GM23338 (cell line): ENCODE results near the gene ACKR1. TPM values are rescaled to one million over a fixed set of nuclear protein-coding genes. Genes with fewer than 3 reads are reported as not detected.

Experiments used
- ATAC-seq: fragments of 200-7000 bp; cut with Tn5 transposase; 3 replicates; pipeline ENCODE4 v1.9.1; 2020
- DNase-seq: peaks from one replicate; pipeline ENCODE4 v3.0.0-alpha.2; 2015; ENCODE audit warnings: low spot score
- H2AFZ ChIP-seq: fragments of 200-600 bp; sonication (generic); 2 replicates; pipeline ENCODE4 v1.8.0; 2016; ENCODE audit warnings: antibody characterized with exemption, mild to moderate bottlenecking, moderate library complexity
- H3F3A ChIP-seq: fragments of 200-600 bp; sonication (generic); replicated peaks from 2 replicates; pipeline ENCODE4 v1.8.0; 2017; ENCODE audit warnings: antibody characterized with exemption, mixed run types, low read depth
- H3K27ac ChIP-seq: fragments of 200-600 bp; sonication (generic); 2 replicates; pipeline ENCODE4 v1.6.1; 2016; ENCODE audit warnings: low read depth
- H3K27me3 ChIP-seq: fragments of 200-600 bp; sonication (generic); 2 replicates; pipeline ENCODE4 v1.8.0; 2016; ENCODE audit warnings: mild to moderate bottlenecking, mixed run types, moderate library complexity; ENCODE audit not compliant: insufficient read depth
- H3K36me3 ChIP-seq: fragments of 200-600 bp; sonication (generic); 2 replicates; pipeline ENCODE4 v1.8.0; 2016; ENCODE audit warnings: mild to moderate bottlenecking; ENCODE audit not compliant: insufficient read depth
- H3K4me1 ChIP-seq: fragments of 200-600 bp; sonication (generic); 2 replicates; pipeline ENCODE4 v1.8.0; 2016; ENCODE audit warnings: mild to moderate bottlenecking, moderate library complexity; ENCODE audit not compliant: insufficient read depth
- H3K4me2 ChIP-seq: fragments of 200-600 bp; sonication (generic); 2 replicates; pipeline ENCODE4 v1.7.1; 2017; ENCODE audit warnings: mixed run types
- H3K4me3 ChIP-seq: fragments of 200-600 bp; sonication (generic); 2 replicates; pipeline ENCODE4 v1.6.1; 2016; ENCODE audit warnings: mixed run types
- H3K79me2 ChIP-seq: fragments of 200-600 bp; sonication (generic); replicated peaks from 2 replicates; pipeline ENCODE4 v1.8.0; 2017; ENCODE audit warnings: mild to moderate bottlenecking; ENCODE audit not compliant: insufficient read depth
- H3K9me2 ChIP-seq: fragments of 200-600 bp; sonication (generic); 2 replicates; pipeline ENCODE4 v1.8.0; 2017; ENCODE audit not compliant: insufficient read depth
- H4K20me1 ChIP-seq: fragments of 200-600 bp; sonication (generic); replicated peaks from 2 replicates; pipeline ENCODE4 v1.8.0; 2017; ENCODE audit warnings: mild to moderate bottlenecking; ENCODE audit not compliant: insufficient read depth
- H3K27ac Mint-ChIP-seq: 2 replicates; pipeline ENCODE4 v1.8.0; 2020; ENCODE audit warnings: inconsistent platforms, mild to moderate bottlenecking, moderate library complexity, mixed read lengths
- H3K27me3 Mint-ChIP-seq: 3 replicates; pipeline ENCODE4 v1.8.0; 2022; ENCODE audit warnings: low read depth, mild to moderate bottlenecking, moderate library complexity, mixed read lengths, inconsistent platforms; ENCODE audit not compliant: insufficient read depth, poor library complexity
- H3K36me3 Mint-ChIP-seq: 3 replicates; pipeline ENCODE4 v1.8.0; 2021; ENCODE audit warnings: low read depth, mild to moderate bottlenecking, inconsistent platforms, moderate library complexity, mixed read lengths
- H3K4me1 Mint-ChIP-seq: 3 replicates; pipeline ENCODE4 v1.8.0; 2020; ENCODE audit warnings: mild to moderate bottlenecking, inconsistent platforms, mixed read lengths
- H3K4me3 Mint-ChIP-seq: 3 replicates; pipeline ENCODE4 v1.8.0; 2021; ENCODE audit warnings: moderate library complexity, mild to moderate bottlenecking, inconsistent platforms, mixed read lengths
- H3K9me3 Mint-ChIP-seq: 3 replicates; pipeline ENCODE4 v1.8.0; 2020; ENCODE audit warnings: moderate library complexity, mild to moderate bottlenecking, inconsistent platforms, mixed read lengths
- CREB1 ChIP-seq: fragments of 250-450 bp; sonication (Bioruptor Pico); IDR thresholded peaks from 2 replicates; pipeline ENCODE4 v1.5.0; 2020; ENCODE audit warnings: low read depth, mild to moderate bottlenecking, moderate library complexity
- EZH2 ChIP-seq: fragments of 200-600 bp; sonication (generic); IDR thresholded peaks from one replicate; pipeline ENCODE4 v1.8.0; 2017; ENCODE audit warnings: antibody characterized with exemption, mild to moderate bottlenecking, low read depth; ENCODE audit not compliant: unreplicated experiment
- EZH2phosphoT487 ChIP-seq: fragments of 200-600 bp; sonication (generic); IDR thresholded peaks from one replicate; pipeline ENCODE4 v1.8.1; 2018; ENCODE audit warnings: antibody characterized with exemption; ENCODE audit not compliant: unreplicated experiment
- JUNB ChIP-seq: IDR thresholded peaks from one replicate; pipeline ENCODE4 v1.6.1; 2016; ENCODE audit warnings: antibody characterized with exemption; ENCODE audit not compliant: unreplicated experiment
- REST ChIP-seq: IDR thresholded peaks from one replicate; pipeline ENCODE4 v1.6.1; 2018; ENCODE audit warnings: antibody characterized with exemption; ENCODE audit not compliant: unreplicated experiment
- ZNF114 ChIP-seq: fragments of 250-450 bp; sonication (Bioruptor Pico); IDR thresholded peaks from 2 replicates; pipeline ENCODE4 v1.5.0; 2020; ENCODE audit warnings: mild to moderate bottlenecking, moderate library complexity
- ZNF331 ChIP-seq: fragments of 250-450 bp; sonication (Bioruptor Pico); IDR thresholded peaks from 2 replicates; pipeline ENCODE4 v1.5.0; 2020; ENCODE audit warnings: low read depth, mild to moderate bottlenecking, moderate library complexity
- polyA plus RNA-seq: library from polyadenylated mRNA; unstranded; fragments of >200 nt; fragmentation: Nextera tagmentation; extraction: Ambion mirVana; gene quantifications from 2 replicates; pipeline ENCODE4 v1.2.1, GENCODE V29; 2016
- total RNA-seq: library from RNA; depleted of rRNA; stranded (reverse); fragments of >200 nt; shearing (Covaris generic); gene quantifications from 2 replicates; pipeline ENCODE4 v1.2.3, GENCODE V29; 2014
- TF ChIP-seq, protein P1 (sequence below), 2 experiments: fragments of 200-600 bp in 1 of 2; sonication (generic) in 1 of 2; conservative IDR thresholded peaks; 2 replicates each; pipeline versions ENCODE4 v1.5.1 to v1.6.1; 2016 to 2017; ENCODE audit warnings: antibody characterized with exemption in 2 of 2, low read depth in 2 of 2, mild to moderate bottlenecking in 2 of 2, moderate library complexity in 1 of 2

ACKR1 gene
- total and polyA plus RNA-seq, 2 experiments from 2014 or later, result 0.29 TPM; not detected in 1

DNA sequence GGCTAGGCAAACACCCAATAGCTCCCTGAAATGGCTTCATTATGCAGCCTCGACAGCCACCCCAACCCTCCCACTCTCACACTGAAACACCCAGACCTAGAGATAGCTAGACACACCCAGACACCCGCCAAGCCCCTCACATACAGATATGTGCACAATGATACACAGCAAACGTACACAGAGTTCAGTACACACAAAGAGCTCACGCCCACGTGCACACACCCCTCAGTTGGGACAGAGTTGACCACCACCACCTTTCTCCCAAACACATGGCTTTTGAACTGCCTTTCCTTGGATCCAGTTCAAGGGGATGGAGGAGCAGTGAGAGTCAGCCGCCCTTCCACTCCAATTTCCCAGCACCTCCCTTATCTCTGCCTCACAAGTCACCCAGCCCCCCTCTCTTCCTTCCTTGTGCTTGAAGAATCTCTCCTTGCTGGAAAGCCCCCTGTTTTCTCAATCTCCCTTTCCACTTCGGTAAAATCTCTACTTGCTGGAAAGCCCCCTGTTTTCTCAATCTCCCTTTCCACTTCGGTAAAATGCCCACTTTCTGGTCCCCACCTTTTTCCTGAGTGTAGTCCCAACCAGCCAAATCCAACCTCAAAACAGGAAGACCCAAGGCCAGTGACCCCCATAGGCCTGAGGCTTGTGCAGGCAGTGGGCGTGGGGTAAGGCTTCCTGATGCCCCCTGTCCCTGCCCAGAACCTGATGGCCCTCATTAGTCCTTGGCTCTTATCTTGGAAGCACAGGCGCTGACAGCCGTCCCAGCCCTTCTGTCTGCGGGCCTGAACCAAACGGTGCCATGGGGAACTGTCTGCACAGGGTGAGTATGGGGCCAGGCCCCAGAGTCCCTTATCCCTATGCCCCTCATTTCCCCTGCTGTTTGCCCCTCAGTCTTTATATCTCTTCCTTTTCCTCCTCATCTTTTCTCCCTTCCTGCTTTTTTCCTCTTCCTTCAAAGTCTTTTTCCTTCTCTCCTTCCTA is at the start of gene ACKR1 (continued):
- TF ChIP-seq EZH2phosphoT487 (no peak), ZNF331 (CRISPR knock-in tag) (no peak)

GRCh38 chr1:159161001-159161718 is 43.5 kb upstream of the ACKR1 start:
- Mint-ChIP-seq H3K27ac (no peak overlapping the region), H3K4me3 (no peak overlapping the region), H3K27me3 (no peaks in the 10 kb centered on the region), H3K9me3 (no peaks in the 10 kb centered on the region), H3K4me1 (peaks cover 16% of the 10 kb centered on the region), H3K36me3 (peaks cover 5% of the 10 kb centered on the region)
- Histone ChIP-seq H3K79me2 (no peaks in the 10 kb centered on the region), H4K20me1 (no peaks in the 10 kb centered on the region), H3F3A (no peaks in the 10 kb centered on the region), H3K27ac (no peak overlapping the region), H3K4me2 (no peak overlapping the region), H2AFZ (no peak overlapping the region), H3K4me3 (no peak overlapping the region), H3K4me1 (no peaks in the 10 kb centered on the region), H3K9me2 (no peaks in the 10 kb centered on the region), H3K36me3 (no peaks in the 10 kb centered on the region), H3K27me3 (no peaks in the 10 kb centered on the region)
- TF ChIP-seq, protein P1, sequence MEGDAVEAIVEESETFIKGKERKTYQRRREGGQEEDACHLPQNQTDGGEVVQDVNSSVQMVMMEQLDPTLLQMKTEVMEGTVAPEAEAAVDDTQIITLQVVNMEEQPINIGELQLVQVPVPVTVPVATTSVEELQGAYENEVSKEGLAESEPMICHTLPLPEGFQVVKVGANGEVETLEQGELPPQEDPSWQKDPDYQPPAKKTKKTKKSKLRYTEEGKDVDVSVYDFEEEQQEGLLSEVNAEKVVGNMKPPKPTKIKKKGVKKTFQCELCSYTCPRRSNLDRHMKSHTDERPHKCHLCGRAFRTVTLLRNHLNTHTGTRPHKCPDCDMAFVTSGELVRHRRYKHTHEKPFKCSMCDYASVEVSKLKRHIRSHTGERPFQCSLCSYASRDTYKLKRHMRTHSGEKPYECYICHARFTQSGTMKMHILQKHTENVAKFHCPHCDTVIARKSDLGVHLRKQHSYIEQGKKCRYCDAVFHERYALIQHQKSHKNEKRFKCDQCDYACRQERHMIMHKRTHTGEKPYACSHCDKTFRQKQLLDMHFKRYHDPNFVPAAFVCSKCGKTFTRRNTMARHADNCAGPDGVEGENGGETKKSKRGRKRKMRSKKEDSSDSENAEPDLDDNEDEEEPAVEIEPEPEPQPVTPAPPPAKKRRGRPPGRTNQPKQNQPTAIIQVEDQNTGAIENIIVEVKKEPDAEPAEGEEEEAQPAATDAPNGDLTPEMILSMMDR (conservative IDR thresholded peaks at IDR 0.05; ENCODE audit: low read depth in 2 of 2), result peak; percentile 99 to 100
- TF ChIP-seq EZH2phosphoT487, result no peak
- DNase-seq (peak; percentile 88), ATAC-seq (peak; percentile 96)

- H3F3A ChIP-seq, result no peaks in the 10 kb centered on the region
- no peak for ATAC-seq
Measured at GRCh38 chr1:159161719-159162026, 43.0 kb upstream of the ACKR1 start.

More at GRCh38 chr1:159161719-159162026, 43.0 kb upstream of the ACKR1 start:
- Mint-ChIP-seq H3K9me3 (no peaks in the 10 kb centered on the region), H3K36me3 (peaks cover 5% of the 10 kb centered on the region), H3K27ac (no peak overlapping the region), H3K27me3 (no peaks in the 10 kb centered on the region), H3K4me1 (peaks cover 16% of the 10 kb centered on the region), H3K4me3 (no peak overlapping the region)
- no peak overlapping the region for H3K4me2 ChIP-seq
- no peaks in the 10 kb centered on the region for H3K4me1 ChIP-seq
- no peaks in the 10 kb centered on the region for H3K9me2 ChIP-seq
- H3K36me3 ChIP-seq, result no peaks in the 10 kb centered on the region
- H3K27ac ChIP-seq, result no peak overlapping the region
- H4K20me1 ChIP-seq, result no peaks in the 10 kb centered on the region
- no peak for TF ChIP-seq ZNF114 (CRISPR knock-in tag)
- no peak for TF ChIP-seq EZH2
- TF ChIP-seq REST, result no peak
- no peak for TF ChIP-seq CREB1
- no peak for TF ChIP-seq JUNB
- TF ChIP-seq, protein P1 (conservative IDR thresholded peaks at IDR 0.05; ENCODE audit: low read depth in 2 of 2), result no peak
- H3K79me2 ChIP-seq, result no peaks in the 10 kb centered on the region
- H3K4me3 ChIP-seq, result no peak overlapping the region
- no peak overlapping the region for H2AFZ ChIP-seq
- DNase-seq, result no peak
- no peaks in the 10 kb centered on the region for H3K27me3 ChIP-seq
